Erythroblast (primary cell): Measurements from ENCODE around the gene KLK5.

Experiments used
- DNase-seq, 2 experiments: peaks; one replicate each; lab custom pipeline; 2025; lab: John Stamatoyannopoulos, UW
- GATA1 ChIP-seq: IDR thresholded peaks from 2 replicates; pipeline ENCODE4 v1.6.1; 2011; ENCODE audit warnings: low read depth, mild to moderate bottlenecking, control low read depth, low read length, moderate library complexity
- POLR2A ChIP-seq: IDR thresholded peaks from 2 replicates; pipeline ENCODE4 v1.6.1; 2011; ENCODE audit warnings: mild to moderate bottlenecking, low read length

Gene KLK5

DNA sequence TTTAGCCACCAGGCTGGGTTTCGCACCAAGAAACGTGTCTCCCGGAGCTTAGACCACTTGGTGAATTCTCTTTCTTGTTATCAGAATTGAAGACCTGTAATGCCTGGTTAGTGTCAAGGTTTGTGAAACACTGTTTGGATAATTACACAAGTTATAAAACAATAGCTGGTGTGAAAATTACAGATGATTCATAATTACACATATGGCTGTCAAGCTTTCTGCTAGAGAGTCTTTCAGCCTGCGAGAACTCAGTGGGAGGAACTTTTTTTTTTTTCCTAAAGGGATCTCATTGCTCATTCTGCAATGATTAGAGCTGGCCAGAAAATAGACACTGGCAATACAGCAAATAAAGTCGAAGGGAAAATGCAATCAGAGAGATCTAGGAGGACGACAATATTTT lies 28.3 kb downstream of the KLK5 start:
- DNase-seq = no peak
- no peak for TF ChIP-seq GATA1
- no peak for TF ChIP-seq POLR2A

DNA sequence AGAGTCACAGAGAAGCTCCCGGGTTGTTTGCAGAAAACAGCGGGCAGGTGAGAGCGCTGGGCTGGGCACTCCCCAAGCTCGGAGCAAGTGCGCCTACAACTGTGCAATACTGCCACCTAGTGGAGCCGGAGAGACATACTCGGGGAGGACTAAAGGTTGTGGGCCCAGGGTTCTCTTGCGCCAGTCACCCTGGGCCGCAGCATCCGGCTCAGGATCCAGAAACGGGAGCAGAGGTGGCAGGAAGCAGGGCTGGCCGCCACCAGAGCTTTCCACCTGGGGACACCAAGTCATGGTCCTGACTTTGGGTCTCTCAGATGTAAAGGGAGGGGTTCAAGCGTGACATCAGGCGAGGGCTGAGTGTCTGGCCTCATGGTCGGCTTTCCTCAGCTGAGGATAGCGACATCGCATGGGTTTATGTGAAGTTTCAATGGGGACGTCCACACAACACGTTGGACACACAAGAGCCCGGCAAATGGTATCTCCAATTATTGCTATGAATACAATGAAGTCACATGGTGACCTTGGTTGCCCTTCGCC lies 30.5 kb downstream of the KLK5 start:
- DNase-seq = peak; percentile 72 to 88
- TF ChIP-seq GATA1 (no peak), POLR2A (no peak)

DNA sequence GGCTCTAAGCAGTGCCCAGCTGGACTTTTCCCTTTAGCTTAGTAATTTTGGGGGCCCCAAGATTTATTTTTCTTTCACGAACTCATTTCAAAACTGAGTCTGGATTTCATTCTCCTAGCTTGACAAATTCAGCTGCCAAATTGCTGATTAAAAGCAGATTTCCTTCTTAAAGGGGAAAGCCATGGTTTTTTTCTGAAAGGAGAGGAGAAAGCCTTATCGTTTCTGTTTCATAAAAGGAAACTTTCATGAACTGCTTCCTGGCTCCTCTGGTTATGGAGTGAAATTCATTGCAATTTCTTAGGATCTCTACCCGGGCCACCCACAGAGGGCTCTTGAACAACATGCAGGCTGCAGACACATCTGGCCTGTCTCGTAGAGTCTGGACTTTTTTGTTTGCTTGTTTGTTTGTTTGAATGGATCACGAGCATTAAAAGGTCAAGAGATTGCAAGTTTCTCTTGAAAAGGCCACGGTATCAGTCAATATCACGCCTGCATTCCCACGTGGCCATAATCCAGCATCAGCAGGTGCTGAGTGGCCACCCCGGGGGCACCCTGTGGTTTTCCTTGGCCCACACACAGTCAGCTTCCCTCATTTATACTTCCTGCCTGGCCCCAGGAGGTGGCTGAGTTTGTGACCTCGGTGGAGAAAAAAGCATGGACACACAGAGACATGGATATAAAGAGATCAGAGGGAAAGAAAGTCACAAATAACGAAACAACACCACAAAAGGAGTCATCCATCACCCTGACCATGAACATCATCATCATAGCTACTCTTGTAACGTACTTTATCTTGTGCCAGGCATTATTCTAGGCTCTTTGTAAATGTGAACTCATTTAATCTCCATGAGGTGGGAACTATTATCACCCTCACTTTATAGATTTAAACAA lies 31.2 kb downstream of the KLK5 start:
- TF ChIP-seq GATA1 = no peak
- TF ChIP-seq POLR2A = no peak
- no peak for DNase-seq

DNA sequence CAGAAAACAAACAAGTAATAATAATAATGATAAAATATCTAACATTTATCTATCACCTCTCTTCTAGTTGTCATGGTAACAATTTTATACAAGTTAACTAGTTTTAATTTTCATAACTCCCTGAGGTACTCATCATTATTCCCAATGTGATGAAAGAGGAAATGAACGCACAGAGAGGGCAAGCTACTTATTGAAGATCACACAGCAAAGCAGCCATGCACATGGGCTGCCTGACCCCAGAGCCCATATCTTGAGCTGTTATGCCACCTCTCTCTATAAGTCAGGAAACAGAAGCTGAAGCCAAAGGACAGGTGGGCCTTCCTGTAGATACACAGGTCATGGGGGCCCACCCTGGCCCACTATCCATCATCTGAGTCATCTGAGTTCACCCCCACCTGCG lies 36.8 kb downstream of the KLK5 start:
- TF ChIP-seq GATA1 (no peak), POLR2A (no peak)
- no peak for DNase-seq

DNA sequence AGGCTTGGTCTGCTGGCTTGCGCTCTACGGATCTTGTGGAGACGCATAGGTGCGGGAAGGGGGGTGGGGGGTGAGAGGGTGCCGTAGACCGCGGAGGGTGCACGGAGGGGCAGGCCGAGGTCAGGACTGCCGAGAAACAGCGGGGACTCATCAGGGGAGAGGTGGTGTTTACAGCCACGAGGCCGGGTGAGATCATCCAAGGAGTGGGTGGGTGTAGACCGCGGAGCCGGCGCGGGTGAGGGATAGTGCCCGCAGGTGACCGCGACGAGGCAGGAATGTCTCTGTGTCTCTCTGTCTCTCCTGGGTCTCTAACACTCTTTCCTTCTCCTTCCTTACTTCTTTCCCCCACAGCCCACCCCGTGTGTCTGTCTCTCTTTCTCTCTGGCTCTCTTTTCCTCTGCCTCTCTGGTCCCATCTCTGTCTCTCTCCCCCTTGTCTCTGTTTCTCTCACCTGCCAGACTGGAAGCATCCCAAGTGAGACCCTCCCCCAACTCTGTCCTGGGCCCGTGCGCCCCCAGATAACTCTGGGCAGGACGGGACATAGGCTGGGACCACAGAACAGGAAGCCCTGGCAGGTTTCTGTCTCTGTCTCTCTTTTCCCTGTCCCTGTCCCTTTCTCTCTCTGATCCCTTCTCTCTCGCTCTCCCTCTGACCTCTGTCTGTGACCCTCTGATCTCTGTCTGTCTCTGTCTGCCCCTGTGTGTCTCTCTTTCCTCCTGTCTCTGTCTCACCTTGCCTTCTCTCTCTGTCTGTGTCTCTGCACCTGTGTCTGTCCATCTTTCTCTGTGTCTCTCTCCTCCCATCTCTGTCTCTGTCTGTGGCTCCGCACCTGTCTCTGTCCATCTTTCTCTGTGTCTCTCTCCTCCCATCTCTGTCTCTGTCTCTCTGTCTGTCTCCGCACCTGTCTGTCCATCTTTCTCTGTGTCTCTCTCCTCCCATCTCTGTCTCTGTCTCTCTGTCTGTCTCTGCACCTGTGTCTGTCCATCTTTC lies 39.8 kb downstream of the KLK5 start:
- TF ChIP-seq GATA1 (no peak), POLR2A (no peak)
- DNase-seq = no peak

DNA sequence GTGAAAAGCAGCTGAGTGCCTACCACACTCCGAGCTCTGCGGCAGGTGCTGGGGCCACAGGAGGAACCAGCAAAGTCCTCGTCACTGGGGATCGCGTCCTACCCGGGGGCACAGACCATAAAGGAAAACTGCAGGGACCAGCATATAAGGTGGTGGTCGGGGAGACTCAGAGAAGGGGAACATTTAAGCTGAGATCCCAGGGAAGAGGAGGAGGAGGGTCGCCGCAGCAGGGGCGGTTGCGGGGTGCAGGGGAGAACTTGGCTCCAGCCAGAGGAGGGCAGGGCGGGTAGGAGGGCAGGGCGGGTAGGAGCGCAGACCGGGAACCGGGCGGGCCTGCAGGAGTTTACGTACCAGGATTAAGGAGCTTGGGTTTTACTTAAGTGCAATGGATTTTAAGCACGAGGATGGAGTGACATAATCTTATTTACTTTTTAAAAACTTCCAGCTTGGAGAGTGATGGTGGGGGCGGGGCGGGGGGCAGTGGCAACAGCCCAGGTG lies 40.7 kb downstream of the KLK5 start:
- DNase-seq = no peak
- no peak for TF ChIP-seq POLR2A
- no peak for TF ChIP-seq GATA1

DNA sequence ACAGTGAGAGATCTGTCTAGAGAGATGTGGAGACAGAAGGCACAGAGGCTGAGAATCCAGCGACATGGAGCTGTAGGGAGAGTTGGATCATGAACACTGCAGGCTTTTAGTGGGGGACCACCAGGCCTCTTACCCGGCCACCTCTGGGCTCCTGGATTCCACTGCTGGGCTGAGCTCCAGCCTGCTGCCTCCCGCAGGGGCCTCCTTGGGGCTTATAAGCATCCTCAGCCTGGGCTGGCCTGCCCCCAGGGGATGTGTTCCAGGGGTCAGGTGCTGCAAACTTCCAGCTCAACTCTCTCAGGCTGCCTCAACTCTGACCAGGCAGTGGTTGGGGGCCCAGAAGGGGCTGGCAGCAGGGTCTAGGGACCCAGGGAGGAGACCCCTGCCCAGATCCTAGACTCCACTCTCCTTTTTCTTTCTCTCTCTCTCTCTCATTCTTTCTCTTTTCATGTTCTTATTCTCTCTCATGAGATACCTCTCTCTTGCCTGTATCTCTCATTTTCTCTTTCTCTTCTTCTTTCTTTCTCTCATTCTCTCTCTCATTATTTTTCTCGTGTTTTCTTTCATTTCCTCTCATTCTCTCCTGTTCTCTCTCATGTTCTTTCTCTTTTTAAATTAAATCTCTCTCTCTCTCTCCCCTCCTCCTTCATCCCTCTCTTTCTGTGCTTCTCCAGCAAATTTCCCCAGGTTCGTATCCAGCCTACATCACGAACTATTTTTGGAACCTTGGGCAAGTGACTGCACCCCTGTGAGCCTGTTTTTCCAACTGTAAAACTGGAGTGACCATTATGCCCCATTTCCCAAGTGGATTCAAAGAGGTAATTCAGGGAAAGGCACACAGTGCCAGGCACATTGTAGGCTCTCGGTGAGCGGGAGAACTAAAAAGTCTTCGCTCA lies 41.4 kb downstream of the KLK5 start, which contains the start of gene KLK4:
TSS of gene KLK4 (minus strand) at position 190 of the 896 bp plus-strand sequence. CDS start 657 bp downstream, outside the sequence.
- TF ChIP-seq POLR2A (no peak), GATA1 (no peak)
- DNase-seq = no peak

DNA sequence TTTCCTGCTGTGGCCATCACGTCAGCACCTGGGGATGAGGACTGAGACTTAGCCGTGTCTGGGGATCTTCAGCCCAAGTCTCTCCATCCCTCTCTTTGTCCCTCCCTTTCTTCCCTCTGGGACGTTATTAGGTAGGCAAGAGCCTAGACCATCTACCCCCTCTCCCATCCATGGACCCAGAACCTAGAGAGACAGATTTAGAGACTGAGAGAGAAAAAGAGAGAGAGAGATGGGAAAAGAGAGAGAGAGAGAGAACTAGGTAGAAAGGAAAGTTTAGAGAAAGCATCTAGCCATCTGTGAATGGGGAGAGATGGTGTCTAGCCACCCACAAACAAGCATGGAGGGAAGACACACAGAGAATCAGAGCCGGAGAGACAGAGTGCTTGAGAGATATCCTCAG lies 42.1 kb downstream of the KLK5 start:
- no peak for DNase-seq
- no peak for TF ChIP-seq GATA1
- TF ChIP-seq POLR2A = no peak

DNA sequence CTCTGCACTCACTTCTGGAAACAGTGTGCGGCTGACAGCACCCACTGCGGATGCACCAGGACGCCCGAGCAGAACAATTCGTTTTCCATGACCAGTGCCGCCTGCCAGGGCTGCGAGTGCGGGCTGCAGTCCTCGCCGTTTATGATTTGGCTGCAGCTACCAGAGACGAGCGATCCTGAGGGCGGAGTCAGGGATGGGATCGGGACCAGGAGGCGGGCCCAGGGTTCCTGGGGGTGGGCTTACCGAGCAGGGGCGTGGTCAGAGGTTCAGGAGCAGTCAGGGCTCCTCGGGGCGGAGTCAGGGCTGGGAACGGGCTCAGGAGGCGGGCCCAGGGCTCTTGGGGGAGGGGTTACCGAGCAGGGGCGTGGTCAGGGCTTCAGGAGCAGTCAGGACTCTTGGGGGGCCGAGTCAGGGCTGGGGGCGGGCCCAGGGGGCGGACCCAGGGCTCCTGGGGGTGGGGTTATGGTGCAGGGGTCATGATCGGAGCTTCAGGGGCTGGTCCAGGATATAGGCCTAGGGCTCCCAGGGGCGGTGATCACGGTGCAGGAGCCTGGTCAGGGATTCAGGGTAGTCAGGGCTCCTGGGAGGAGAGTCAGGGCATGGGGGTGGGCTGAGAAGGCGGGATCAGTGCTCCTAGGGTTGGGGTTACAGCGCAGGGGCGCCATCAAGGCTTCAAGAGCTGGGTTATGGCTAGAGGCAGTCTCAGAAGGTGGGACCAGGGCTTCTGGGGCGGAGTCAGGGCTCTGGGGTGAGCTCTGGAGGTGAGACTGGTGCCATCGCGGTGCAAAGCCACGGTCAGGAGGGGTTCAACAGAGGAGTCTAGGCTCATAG lies 43.4 kb downstream of the KLK5 start:
- peak; percentile 43 to 69 for DNase-seq

DNA sequence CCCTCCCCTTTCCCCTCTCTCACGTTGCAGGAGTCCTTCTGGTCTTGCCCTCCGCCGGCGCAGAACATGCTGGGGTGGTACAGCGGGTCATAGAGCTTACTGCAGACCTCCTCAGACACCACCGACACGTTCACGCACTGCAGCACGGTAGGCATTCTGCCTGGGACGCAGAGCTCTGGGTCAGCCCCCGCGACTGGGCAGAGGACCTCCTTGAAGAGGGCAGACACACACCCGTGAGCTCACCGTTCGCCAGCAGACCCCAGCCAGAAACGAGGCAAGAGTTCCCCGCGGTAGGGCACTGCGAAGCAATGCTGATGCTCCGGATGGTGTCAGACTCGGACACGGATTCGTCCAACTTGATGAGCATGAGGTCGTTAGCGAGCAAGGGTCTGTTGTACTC lies 44.5 kb downstream of the KLK5 start:
- TF ChIP-seq GATA1 (no peak), POLR2A (no peak)
- no peak for DNase-seq

More for the DNA sequence above, 43.4 kb downstream of the KLK5 start:
- TF ChIP-seq POLR2A (no peak), GATA1 (no peak)

DNA sequence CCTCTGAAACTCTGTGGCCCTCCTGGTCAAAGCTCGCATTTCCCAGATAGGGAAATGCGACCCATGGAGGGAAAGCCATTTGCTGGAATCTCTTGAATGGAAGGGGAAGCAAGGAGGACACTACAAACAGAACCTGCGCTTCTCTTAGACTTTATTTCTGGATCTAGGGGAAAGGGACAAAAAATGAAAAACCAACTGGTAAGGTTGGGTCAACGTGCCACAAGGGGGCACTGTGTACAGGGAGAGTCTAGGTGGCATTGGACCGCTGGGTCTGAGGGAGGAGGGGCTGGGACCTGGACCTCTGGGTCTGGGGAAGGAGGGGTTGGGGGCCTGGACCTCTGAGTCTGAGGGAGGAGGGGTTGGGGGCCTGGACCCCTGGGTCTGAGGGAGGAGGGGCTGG lies 46.6 kb downstream of the KLK5 start:
- TF ChIP-seq POLR2A = no peak
- TF ChIP-seq GATA1 = no peak
- DNase-seq = peak; percentile 34 to 55

DNA sequence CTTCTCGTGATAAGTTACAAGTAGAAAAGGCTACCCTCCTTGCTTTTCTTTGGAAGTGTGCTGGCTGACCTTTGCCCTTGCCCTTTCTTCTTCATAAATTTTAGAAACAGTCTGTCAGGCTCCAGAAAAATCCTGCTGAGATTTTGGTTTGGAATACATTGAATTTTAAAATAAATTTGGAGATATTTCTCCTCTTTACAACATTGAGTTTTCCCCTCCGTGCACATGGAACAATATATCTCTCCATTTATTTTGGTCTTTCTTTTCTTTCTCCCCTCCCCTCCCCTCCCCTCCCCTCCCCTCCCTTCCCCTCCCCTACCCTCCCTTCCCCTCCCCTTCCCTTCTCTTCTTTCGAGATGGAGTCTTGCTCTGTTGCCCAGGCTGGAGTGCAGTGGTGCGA lies 50.2 kb downstream of the KLK5 start:
- no peak for DNase-seq
- TF ChIP-seq POLR2A = no peak
- TF ChIP-seq GATA1 = no peak
